ENCODE data around the gene PRSS57. TPM values are rescaled to one million over a fixed set of nuclear protein-coding genes. Genes with fewer than 3 reads are reported as not detected.
A peak's percentile ranks its signal among the peaks of the same experiment; 100 is the strongest.

PRSS57 gene
- total and polyA plus RNA-seq, 2 of the 13 experiments (the other 11 are each of a cell fraction or from before 2014, with no cell fraction given), result 0.12 TPM; not detected in 1

DNA sequence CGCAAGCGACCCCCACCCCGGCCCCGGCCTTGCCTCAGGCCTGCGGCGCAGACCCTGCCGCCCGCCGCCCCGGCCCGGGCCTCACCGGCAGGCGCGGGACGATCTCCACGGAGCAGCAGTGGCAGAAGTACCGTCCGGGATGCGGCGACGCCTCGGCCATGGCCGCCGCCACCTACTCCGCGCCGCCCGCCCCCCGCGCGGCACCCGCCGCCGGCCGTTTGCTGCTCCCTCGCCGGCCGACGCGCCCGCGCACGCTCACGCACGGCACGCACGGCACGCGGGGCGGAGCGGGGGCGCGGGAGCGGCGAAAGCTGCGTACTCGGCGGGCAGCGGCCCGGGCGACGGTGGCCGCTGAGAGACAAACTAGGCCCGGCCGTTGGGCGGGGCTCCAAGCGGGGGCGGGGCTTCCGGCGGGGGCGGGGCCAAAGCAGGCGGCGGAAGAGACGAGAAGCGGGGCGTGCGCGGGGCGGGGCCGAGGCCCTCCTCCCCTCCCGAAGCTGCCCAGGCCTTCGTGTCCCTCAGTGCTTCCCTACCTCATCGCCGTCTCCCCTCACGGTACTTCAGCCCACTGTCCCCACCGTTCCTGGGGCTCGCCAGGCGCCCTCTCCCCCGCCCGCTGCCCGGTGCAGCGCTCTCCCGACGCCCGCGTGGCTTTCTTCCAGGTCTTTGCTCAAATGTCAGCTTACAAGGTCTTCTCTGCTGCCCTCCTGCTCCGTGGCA lies 32.1 kb downstream of the PRSS57 start, which contains the start of gene RNF126 (continued):
- TF ChIP-seq, protein P1, sequence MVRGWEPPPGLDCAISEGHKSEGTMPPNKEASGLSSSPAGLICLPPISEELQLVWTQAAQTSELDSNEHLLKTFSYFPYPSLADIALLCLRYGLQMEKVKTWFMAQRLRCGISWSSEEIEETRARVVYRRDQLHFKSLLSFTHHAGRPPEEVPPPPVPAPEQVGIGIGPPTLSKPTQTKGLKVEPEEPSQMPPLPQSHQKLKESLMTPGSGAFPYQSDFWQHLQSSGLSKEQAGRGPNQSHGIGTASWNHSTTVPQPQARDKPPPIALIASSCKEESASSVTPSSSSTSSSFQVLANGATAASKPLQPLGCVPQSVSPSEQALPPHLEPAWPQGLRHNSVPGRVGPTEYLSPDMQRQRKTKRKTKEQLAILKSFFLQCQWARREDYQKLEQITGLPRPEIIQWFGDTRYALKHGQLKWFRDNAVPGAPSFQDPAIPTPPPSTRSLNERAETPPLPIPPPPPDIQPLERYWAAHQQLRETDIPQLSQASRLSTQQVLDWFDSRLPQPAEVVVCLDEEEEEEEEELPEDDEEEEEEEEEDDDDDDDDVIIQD (CRISPR knock-in tag; IDR thresholded peaks at IDR 0.05; ENCODE audit: low read depth), result no peak
- TF ChIP-seq MYC (CRISPR knock-in tag; IDR thresholded peaks at IDR 0.05; ENCODE audit: borderline replicate concordance), result peak; percentile 41; the same call in 1 of the 2 replicates
- no peak for TF ChIP-seq ZNF468 (CRISPR knock-in tag; IDR thresholded peaks at IDR 0.05)
- TF ChIP-seq BCL6 (CRISPR knock-in tag; IDR thresholded peaks at IDR 0.05), result no peak
- TF ChIP-seq JUNB (CRISPR knock-in tag; IDR thresholded peaks at IDR 0.05; ENCODE audit: borderline replicate concordance), result no peak
- no peak; the same call in 1 of the 2 replicates for TF ChIP-seq ZNF747 (CRISPR knock-in tag; IDR thresholded peaks at IDR 0.05; ENCODE audit: borderline replicate concordance)
- TF ChIP-seq JDP2 (CRISPR knock-in tag; IDR thresholded peaks at IDR 0.05; ENCODE audit: borderline replicate concordance), result peak; percentile 70; the same call in 1 of the 2 replicates
- no peak for TF ChIP-seq RFX3 (CRISPR knock-in tag; IDR thresholded peaks at IDR 0.05)
- no peak for TF ChIP-seq EEA1 (CRISPR knock-in tag; IDR thresholded peaks at IDR 0.05; ENCODE audit: borderline replicate concordance)

DNA sequence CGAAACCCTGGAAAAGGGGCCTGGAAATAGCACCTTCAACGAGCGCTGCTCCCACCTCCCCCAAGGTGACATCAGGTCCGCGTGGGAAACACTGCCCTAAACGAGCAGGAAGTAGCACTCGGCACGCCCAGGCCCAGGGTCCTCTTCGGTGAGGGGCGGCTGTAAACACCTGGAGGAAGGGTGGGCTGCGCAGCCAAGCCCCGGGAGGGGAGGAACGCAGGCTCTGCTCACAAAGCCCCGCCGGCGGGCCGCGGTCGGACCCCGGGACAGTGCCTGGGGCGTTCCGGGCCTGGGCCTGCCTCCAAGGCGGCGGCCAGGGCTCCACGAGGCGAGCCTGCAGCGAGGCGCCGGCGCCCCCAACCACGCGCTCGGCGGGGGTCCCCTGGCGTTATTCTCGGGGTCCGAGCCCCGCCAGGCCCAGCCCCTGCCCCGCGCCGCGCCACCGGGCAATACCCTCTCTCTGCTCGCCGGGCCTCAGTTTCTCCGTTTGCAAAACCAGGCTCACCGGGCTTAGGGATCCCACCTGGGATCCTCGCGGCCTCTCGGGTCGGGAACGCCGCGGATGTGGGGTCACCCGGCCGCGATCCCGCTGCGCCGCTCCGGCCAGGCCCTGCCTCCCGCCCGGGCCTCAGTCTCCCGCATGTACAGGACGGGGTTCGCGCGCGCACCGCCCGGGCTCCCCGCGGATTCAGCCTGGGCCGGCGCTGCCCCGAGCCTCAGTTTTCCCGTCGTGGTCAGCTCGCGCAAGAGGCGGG lies 32.9 kb downstream of the PRSS57 start:
- WGBS (ENCODE audit: low lambda C conversion rate), result 0% methylated on average over 9 of the region's 81 CpGs
- Histone ChIP-seq H3K9me3 (ENCODE audit: low read length) (no peaks in the 10 kb centered on the region; the same call in 1 of the 2 replicates), H3K27me3 (ENCODE audit: control insufficient read depth in 1 of 2, insufficient read depth in 2 of 2, low read length in 2 of 2) (no peaks in the 10 kb centered on the region; a peak in 1 of 5 replicates), H3K4me2 (ENCODE audit: low read depth, low read length) (peak overlapping the region; percentile 83), H3K9ac (ENCODE audit: insufficient read depth, low read depth, low read length) (peak overlapping the region; percentile 91), H3K4me1 (ENCODE audit: insufficient read depth, low read length) (peaks cover 54% of the 10 kb centered on the region), H3K79me2 (ENCODE audit: insufficient read depth, low read length) (peaks cover 55% of the 10 kb centered on the region), H3K27ac (ENCODE audit: extremely low read length, insufficient read depth, low read length) (peak overlapping the region; percentile 96), H3K36me3 (replicated peaks in 1 of 2; ENCODE audit: control insufficient read depth in 1 of 2, insufficient read depth in 2 of 2, low read length in 2 of 2) (peaks cover 3 to 13% of the 10 kb centered on the region in 2 experiments; a peak in 3 of 5 replicates), H3K4me3 (replicated peaks in 1 of 3; ENCODE audit: insufficient read depth in 1 of 3, low read depth in 2 of 3, low read length in 3 of 3) (peak overlapping the region; percentile 76 to 99 (median 96)), H4K20me1 (ENCODE audit: insufficient read depth, low read length) (peaks cover 41% of the 10 kb centered on the region), H2AFZ (ENCODE audit: low read length) (no peak overlapping the region)
- no TSS peak for BruUV-seq (replicated peaks)
- no peak for FAIRE-seq
- in situ Hi-C loops (cut with HindIII; ENCODE audit: extremely low pct_ligation_motif_present, low pct_unique_long_range_greater_than_20kb), result no loop called here
- intact Hi-C loops (cut with micrococcal nuclease; ENCODE audit: unreplicated experiment), result loop anchor here (10.0 kb wide), 2 partner anchors 78 to 262 kb away; partner anchors contain the start of genes ARID3A and HCN2
- ChIA-PET POLR2A (interaction anchor here (0.8 to 2.8 kb wide), 15 partner anchors 13 to 106 kb away, joined by 3 to 20 read pairs (median 5); partner anchors contain the start of gene FSTL3), CTCF (ENCODE audit: low intra/inter-chr PET ratio, low total read pairs) (interaction anchor here (1.7 kb wide), 1 partner anchor 72 kb away, joined by 8 read pairs; no protein-coding TSS in a partner anchor)
- peak; percentile 13 for ATAC-seq
- DNase-seq (ENCODE audit: low spot score), result peak; percentile 52
- no peak for TF ChIP-seq TGIF2 (CRISPR knock-in tag; IDR thresholded peaks at IDR 0.05)
- no peak for TF ChIP-seq TBP (CRISPR knock-in tag; IDR thresholded peaks at IDR 0.05)
- TF ChIP-seq, protein P2, sequence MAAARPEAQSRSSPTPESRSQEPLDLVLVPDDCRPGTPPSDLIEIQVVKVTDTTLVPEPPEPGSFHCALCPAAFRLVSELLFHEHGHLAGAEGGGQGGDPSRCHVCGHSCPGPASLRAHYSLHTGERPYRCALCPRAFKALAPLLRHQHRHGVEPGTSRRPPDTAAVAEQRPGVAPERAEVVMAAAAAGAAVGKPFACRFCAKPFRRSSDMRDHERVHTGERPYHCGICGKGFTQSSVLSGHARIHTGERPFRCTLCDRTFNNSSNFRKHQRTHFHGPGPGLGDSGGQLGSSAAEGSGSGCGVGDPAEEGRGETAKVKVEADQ (CRISPR knock-in tag; IDR thresholded peaks at IDR 0.05; ENCODE audit: borderline replicate concordance), result no peak
- TF ChIP-seq KDM4B (CRISPR knock-in tag; IDR thresholded peaks at IDR 0.05), result no peak
- no peak for TF ChIP-seq ZNF713 (CRISPR knock-in tag; IDR thresholded peaks at IDR 0.05)

All from HepG2 (cell line).